CD8-positive, alpha-beta memory T cell (primary cell): ENCODE measurements around the gene ZNRF3. TPM values are rescaled to one million over a fixed set of nuclear protein-coding genes. Genes with fewer than 3 reads are reported as not detected.
"Not testable (repeated sequence)": the region's sequence is repeated elsewhere in the genome, so short reads cannot be mapped to it uniquely, and the experiment has no call there.

Source experiments
- CTCF ChIA-PET: fragments of 350-600 bp; sonication (Branson Sonifier 250); formaldehyde crosslinking; loops from one replicate; lab custom pipeline; 2021; ENCODE audit warnings: antibody characterized with exemption; lab: Charles Lee
- POLR2A ChIA-PET: fragments of 350-600 bp; sonication (Branson Sonifier 250); formaldehyde crosslinking; loops from one replicate; lab custom pipeline; 2021; ENCODE audit warnings: antibody characterized with exemption; lab: Charles Lee
- DNase-seq, 5 donors: peaks; one replicate each; pipeline versions ENCODE4 v3.0.0 to v3.0.0-alpha.2; 2020 to 2022; ENCODE audit warnings: mixed read lengths in 1 of 5
- H3K27ac ChIP-seq: one replicate; pipeline ENCODE4 v1.7.0; 2013; ENCODE audit warnings: low read depth, mild to moderate bottlenecking, low read length, moderate library complexity
- H3K27me3 ChIP-seq: 2 replicates; pipeline ENCODE4 v1.7.0; 2013; ENCODE audit warnings: low read length, mild to moderate bottlenecking; ENCODE audit not compliant: insufficient read depth, poor library complexity, severe bottlenecking
- H3K36me3 ChIP-seq: 2 replicates; pipeline ENCODE4 v1.7.0; 2013; ENCODE audit warnings: mild to moderate bottlenecking, low read length, moderate library complexity; ENCODE audit not compliant: insufficient read depth
- H3K4me1 ChIP-seq: 2 replicates; pipeline ENCODE4 v1.7.0; 2013; ENCODE audit warnings: mild to moderate bottlenecking, low read length, moderate library complexity; ENCODE audit not compliant: insufficient read depth
- H3K4me3 ChIP-seq: 2 replicates; pipeline ENCODE4 v1.7.0; 2013; ENCODE audit warnings: mild to moderate bottlenecking, low read length
- H3K9me3 ChIP-seq: 2 replicates; pipeline ENCODE4 v1.7.0; 2013; ENCODE audit warnings: mild to moderate bottlenecking, low read length
- H3K27ac Mint-ChIP-seq, 8 donors: one replicate each; pipeline ENCODE4 v1.8.0; 2020 to 2021; ENCODE audit warnings: mixed read lengths in 8 of 8, mild to moderate bottlenecking in 6 of 8, inconsistent platforms in 3 of 8, moderate library complexity in 3 of 8
- H3K27me3 Mint-ChIP-seq, 2 donors: one replicate each; pipeline ENCODE4 v1.8.0; 2020 to 2021; ENCODE audit warnings: mixed read lengths in 2 of 2, mild to moderate bottlenecking in 1 of 2, moderate library complexity in 1 of 2
- H3K36me3 Mint-ChIP-seq, 3 donors: one replicate each; pipeline ENCODE4 v1.8.0; 2020 to 2021; ENCODE audit warnings: mixed read lengths in 3 of 3, inconsistent platforms in 1 of 3, mild to moderate bottlenecking in 1 of 3
- H3K4me1 Mint-ChIP-seq, 3 donors: one replicate each; pipeline ENCODE4 v1.8.0; 2020 to 2021; ENCODE audit warnings: mixed read lengths in 3 of 3, inconsistent platforms in 1 of 3, mild to moderate bottlenecking in 1 of 3
- H3K4me3 Mint-ChIP-seq, 7 donors: one replicate each; pipeline ENCODE4 v1.8.0; 2020 to 2021; ENCODE audit warnings: mixed read lengths in 7 of 7, mild to moderate bottlenecking in 6 of 7, moderate library complexity in 4 of 7, inconsistent platforms in 2 of 7
- H3K9me3 Mint-ChIP-seq, 5 donors: one replicate each; pipeline ENCODE4 v1.8.0; 2020 to 2022; ENCODE audit warnings: mixed read lengths in 5 of 5, mild to moderate bottlenecking in 3 of 5, moderate library complexity in 2 of 5, inconsistent platforms in 1 of 5
- polyA plus RNA-seq: library from polyadenylated mRNA; unstranded; fragments of 300-500 nt; fragmentation: Illumina TruSeq; gene quantifications from one replicate; pipeline ENCODE4 v1.2.3, GENCODE V29; 2021
- total RNA-seq, 2 experiments: library from RNA; stranded (reverse); gene quantifications; one replicate each; pipeline ENCODE4 v1.2.3, GENCODE V29; 2021

The ZNRF3 gene
- total RNA-seq (1 to 10 TPM; 1.0 to 1.2 TPM), polyA plus RNA-seq (0.35 TPM)

DNA sequence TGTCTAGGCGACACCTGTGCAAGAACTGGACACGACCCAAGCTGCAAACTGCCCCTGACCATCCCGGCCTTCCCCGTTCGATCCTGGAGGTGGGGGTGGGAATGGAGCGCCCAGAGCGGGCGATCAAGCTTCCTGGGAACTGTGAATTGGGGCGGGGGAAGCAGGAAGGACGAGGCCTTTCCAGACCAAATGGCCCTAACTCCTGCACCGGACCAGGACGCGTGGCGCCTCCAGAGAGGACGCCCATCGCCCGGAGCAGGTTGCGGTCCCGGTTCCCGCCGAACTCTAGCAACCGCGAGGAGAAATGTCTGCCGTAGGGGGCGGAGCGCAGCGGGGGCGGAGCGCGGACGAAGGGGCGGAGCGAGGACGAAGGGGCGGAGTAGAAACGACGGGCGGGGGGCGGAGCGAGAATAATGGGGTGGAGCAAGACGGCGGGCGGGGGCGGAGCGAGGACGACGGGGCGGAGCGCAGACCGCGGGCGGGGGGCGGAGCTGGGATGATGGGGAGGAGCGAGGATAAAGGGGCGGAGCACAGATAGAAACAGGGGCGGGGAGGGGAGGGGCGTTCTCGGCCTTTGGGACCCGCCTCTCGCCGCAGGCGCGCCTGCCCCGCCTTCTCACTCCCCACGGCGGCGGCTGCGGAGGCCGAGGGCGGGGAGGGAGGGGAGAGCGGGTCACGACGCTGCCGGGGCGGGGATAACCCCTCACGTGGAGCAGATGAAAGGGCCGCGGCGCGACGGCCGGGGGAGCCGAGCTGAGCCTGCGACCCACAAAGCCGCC, at the start of gene ZNRF3:
Gene ZNRF3 (plus strand): TSS at position 695 of the 779 bp plus-strand sequence. CDS start 195 bp downstream, outside the sequence.
- peak within 1 kb of the TSS; percentile 89 for H3K4me3 ChIP-seq
- Mint-ChIP-seq H3K4me3 (peak within 1 kb of the TSS; percentile 83 to 95 (median 88)), H3K9me3 (no peaks in the 10 kb centered on the region), H3K36me3 (peaks cover 0 to 1% (median 1%) of the 10 kb centered on the region in 3 donors), H3K27me3 (peaks cover 7 to 24% of the 10 kb centered on the region in 2 donors), H3K4me1 (peaks cover 22 to 33% (median 24%) of the 10 kb centered on the region in 3 donors), H3K27ac (peak within 1 kb of the TSS; percentile 58 to 90 (median 69))
- CTCF ChIA-PET, result no interaction called here
- POLR2A ChIA-PET, result interaction anchor here (2.0 kb wide), 1 partner anchor 83 kb away, joined by 10 read pairs; the partner anchor contains the start of gene XBP1
- H3K4me1 ChIP-seq, result peaks cover 16% of the 10 kb centered on the region
- no peaks in the 10 kb centered on the region for H3K9me3 ChIP-seq
- no peak within 1 kb of the TSS for H3K27ac ChIP-seq
- H3K36me3 ChIP-seq, result no peaks in the 10 kb centered on the region
- H3K27me3 ChIP-seq, result peaks cover 10% of the 10 kb centered on the region
- peak; percentile 81 to 91 (median 86) for DNase-seq

- Histone ChIP-seq H3K27me3 (no peaks in the 10 kb centered on the region), H3K4me3 (no peak overlapping the region), H3K27ac (no peak overlapping the region), H3K9me3 (no peaks in the 10 kb centered on the region), H3K36me3 (no peaks in the 10 kb centered on the region), H3K4me1 (no peaks in the 10 kb centered on the region)
- Mint-ChIP-seq H3K9me3 (no peaks in the 10 kb centered on the region), H3K4me1 (peaks cover 5 to 17% (median 7%) of the 10 kb centered on the region in 3 donors), H3K4me3 (no peak overlapping the region), H3K27me3 (no peaks in the 10 kb centered on the region), H3K36me3 (peaks cover 0 to 6% (median 4%) of the 10 kb centered on the region in 3 donors), H3K27ac (peak overlapping the region in 1 of 8 donors; percentile 48)
- POLR2A ChIA-PET, result no interaction called here
- CTCF ChIA-PET, result interaction anchor here (1.3 to 1.6 kb wide), 2 partner anchors 45 to 235 kb away, joined by 3 to 4 read pairs; no protein-coding TSS in a partner anchor
- no peak for DNase-seq
These were observed 47.7 kb upstream of the ZNRF3 start for GRCh38 chr22:28835630-28836189.

- ChIA-PET POLR2A (no interaction called here), CTCF (no interaction called here)
These were observed 45.7 kb upstream of the ZNRF3 start for GRCh38 chr22:28837640-28838039.

DNA sequence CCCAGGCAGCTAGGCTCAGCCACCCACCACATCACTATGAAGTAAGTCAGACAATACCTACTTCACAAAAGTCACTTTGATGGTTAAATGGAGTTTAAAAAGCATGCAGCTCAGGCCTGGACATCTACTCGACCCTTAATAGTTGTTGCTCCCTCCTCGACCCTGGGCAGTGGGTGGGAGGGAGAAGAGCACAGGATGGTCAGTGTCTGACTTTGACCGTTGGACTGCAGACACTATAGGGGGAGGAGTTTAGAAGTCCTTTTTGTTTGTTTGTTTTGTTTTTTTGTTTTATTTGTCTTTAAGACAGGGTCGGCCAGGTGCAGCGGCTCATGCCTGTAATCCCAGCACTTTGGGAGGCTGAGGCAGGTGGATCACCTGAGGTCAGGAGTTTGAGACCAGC, 44.4 kb upstream of the ZNRF3 start:
- H3K27ac ChIP-seq, result no peak overlapping the region
- Mint-ChIP-seq H3K36me3 (peaks cover 0 to under 1% (median 0%) of the 10 kb centered on the region in 3 donors), H3K27me3 (peaks cover 0 to 3% of the 10 kb centered on the region in 2 donors), H3K27ac (no peak overlapping the region), H3K4me3 (no peak overlapping the region), H3K9me3 (no peaks in the 10 kb centered on the region), H3K4me1 (no peaks in the 10 kb centered on the region)
- no peak overlapping the region for H3K4me3 ChIP-seq
- no peaks in the 10 kb centered on the region for H3K4me1 ChIP-seq
- ChIA-PET POLR2A (no interaction called here), CTCF (interaction anchor here (1.1 kb wide), 1 partner anchor 10 kb away, joined by 4 read pairs; no protein-coding TSS in a partner anchor)
- H3K27me3 ChIP-seq, result no peaks in the 10 kb centered on the region
- no peaks in the 10 kb centered on the region for H3K36me3 ChIP-seq
- DNase-seq, result no peak
- no peaks in the 10 kb centered on the region for H3K9me3 ChIP-seq

More at GRCh38 chr22:28837640-28838039, 45.7 kb upstream of the ZNRF3 start:
- no peak for DNase-seq
- no peaks in the 10 kb centered on the region for H3K27me3 Mint-ChIP-seq
- Histone ChIP-seq H3K9me3 (no peaks in the 10 kb centered on the region), H3K27me3 (no peaks in the 10 kb centered on the region), H3K4me3 (no peak overlapping the region), H3K36me3 (no peaks in the 10 kb centered on the region), H3K4me1 (no peaks in the 10 kb centered on the region), H3K27ac (no peak overlapping the region)
- H3K4me3 Mint-ChIP-seq, result no peak overlapping the region
- peaks cover 5 to 12% (median 7%) of the 10 kb centered on the region in 3 donors for H3K4me1 Mint-ChIP-seq
- peaks cover 0 to 3% (median 0%) of the 10 kb centered on the region in 3 donors for H3K36me3 Mint-ChIP-seq
- H3K9me3 Mint-ChIP-seq, result no peaks in the 10 kb centered on the region
- peak overlapping the region in 1 of 8 donors; percentile 8 for H3K27ac Mint-ChIP-seq

DNA sequence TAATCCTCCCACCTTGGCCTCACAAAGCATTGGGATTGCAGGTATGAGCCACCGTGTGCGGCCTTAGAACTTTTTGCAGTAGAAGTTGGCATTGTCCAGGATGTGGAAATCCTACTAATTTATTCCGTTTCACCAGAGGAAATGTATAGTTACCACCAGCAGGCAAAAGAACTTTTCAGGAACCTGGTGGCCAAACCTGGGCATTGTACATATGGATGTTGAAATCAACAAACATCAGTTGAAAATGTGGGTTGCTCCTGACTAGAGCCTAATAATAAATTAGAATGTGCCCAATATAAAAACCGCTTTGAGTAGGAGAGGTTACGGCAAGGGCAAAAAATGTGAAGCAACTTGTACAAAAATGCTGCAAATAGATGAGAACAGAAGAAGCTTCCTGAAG, 42.3 kb upstream of the ZNRF3 start:
- Histone ChIP-seq H3K4me1 (no peaks in the 10 kb centered on the region), H3K9me3 (no peaks in the 10 kb centered on the region), H3K27ac (no peak overlapping the region), H3K36me3 (no peaks in the 10 kb centered on the region), H3K4me3 (no peak overlapping the region), H3K27me3 (no peaks in the 10 kb centered on the region)
- Mint-ChIP-seq H3K27me3 (peaks cover 0 to 3% of the 10 kb centered on the region in 2 donors), H3K9me3 (peaks cover 0 to 2% (median 1%) of the 10 kb centered on the region in 5 donors), H3K27ac (peak overlapping the region in 1 of 8 donors; percentile 57), H3K4me3 (no peak overlapping the region), H3K4me1 (no peaks in the 10 kb centered on the region), H3K36me3 (peaks cover 0 to 4% (median 0%) of the 10 kb centered on the region in 3 donors)
- POLR2A ChIA-PET, result no interaction called here
- CTCF ChIA-PET, result no interaction called here
- no peak for DNase-seq

- H3K36me3 ChIP-seq, result no peaks in the 10 kb centered on the region
- H3K27me3 ChIP-seq, result no peaks in the 10 kb centered on the region
- CTCF ChIA-PET, result no interaction called here
- no peaks in the 10 kb centered on the region for H3K4me1 Mint-ChIP-seq
- H3K4me3 Mint-ChIP-seq, result no peak overlapping the region
- no peaks in the 10 kb centered on the region for H3K4me1 ChIP-seq
- POLR2A ChIA-PET, result no interaction called here
- H3K27me3 Mint-ChIP-seq, result peaks cover 0 to 3% of the 10 kb centered on the region in 2 donors
- no peak overlapping the region for H3K27ac ChIP-seq
- no peak overlapping the region for H3K27ac Mint-ChIP-seq
- no peaks in the 10 kb centered on the region for H3K9me3 ChIP-seq
- DNase-seq, result no peak
- peaks cover 0 to 8% (median 2%) of the 10 kb centered on the region in 3 donors for H3K36me3 Mint-ChIP-seq
- peaks cover 0 to 17% (median 13%) of the 10 kb centered on the region in 5 donors for H3K9me3 Mint-ChIP-seq
- no peak overlapping the region for H3K4me3 ChIP-seq
These were observed 39.7 kb upstream of the ZNRF3 start for GRCh38 chr22:28843633-28844032.

GRCh38 chr22:28844277-28844676, 39.1 kb upstream of the ZNRF3 start:
- H3K27me3 ChIP-seq, H3K27ac Mint-ChIP-seq, H3K9me3 ChIP-seq, H3K27ac ChIP-seq, H3K27me3 Mint-ChIP-seq, CTCF ChIA-PET, H3K4me3 Mint-ChIP-seq, H3K4me3 ChIP-seq, H3K36me3 Mint-ChIP-seq, DNase-seq, H3K36me3 ChIP-seq, H3K4me1 ChIP-seq, H3K4me1 Mint-ChIP-seq, POLR2A ChIA-PET: not testable (repeated sequence)
- peaks cover 0 to 17% (median 13%) of the 10 kb centered on the region in 5 donors for H3K9me3 Mint-ChIP-seq

DNA sequence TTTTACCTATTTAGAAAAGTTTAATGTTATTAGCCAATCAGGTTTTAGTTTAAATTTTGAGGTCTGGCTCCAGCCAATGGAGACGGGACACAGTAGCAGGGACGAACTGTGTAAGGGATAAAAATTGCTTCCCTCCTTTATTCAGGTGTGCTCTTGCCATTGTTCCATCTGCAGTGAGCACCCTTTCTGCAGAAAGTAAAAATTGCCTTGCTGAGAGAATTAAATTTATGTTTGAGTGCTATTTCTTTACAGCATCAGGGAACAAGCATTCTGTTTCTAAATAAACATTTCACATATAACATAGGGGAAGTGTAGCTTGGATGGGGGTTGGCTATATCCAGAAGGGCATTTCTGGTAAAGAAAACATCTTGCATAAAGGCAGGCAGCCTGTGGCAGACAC, 36.4 kb upstream of the ZNRF3 start:
- Mint-ChIP-seq H3K4me3 (no peak overlapping the region), H3K9me3 (peaks cover 0 to 17% (median 13%) of the 10 kb centered on the region in 5 donors), H3K4me1 (no peaks in the 10 kb centered on the region), H3K36me3 (peaks cover 2 to 15% (median 2%) of the 10 kb centered on the region in 3 donors), H3K27ac (no peak overlapping the region), H3K27me3 (peaks cover 0 to 3% of the 10 kb centered on the region in 2 donors)
- Histone ChIP-seq H3K27ac (no peak overlapping the region), H3K4me3 (no peak overlapping the region), H3K27me3 (no peaks in the 10 kb centered on the region), H3K4me1 (no peaks in the 10 kb centered on the region), H3K9me3 (no peaks in the 10 kb centered on the region), H3K36me3 (no peaks in the 10 kb centered on the region)
- ChIA-PET CTCF (interaction anchor here (1.5 kb wide), 1 partner anchor 19 kb away, joined by 3 read pairs; no protein-coding TSS in a partner anchor), POLR2A (no interaction called here)
- no peak for DNase-seq
